ENCODE data around the gene NHSL2.
A peak's percentile ranks its signal among the peaks of the same experiment; 100 is the strongest.

The NHSL2 gene

GRCh38 chrX:72114807-72115206 lies 204.2 kb downstream of the NHSL2 start:
- no peak for DNase-seq

- DNase-seq: no peak
Measured at GRCh38 chrX:72115380-72115779, 204.7 kb downstream of the NHSL2 start.

GRCh38 chrX:72117636-72118210 lies 207.1 kb downstream of the NHSL2 start:
- no peak for DNase-seq

GRCh38 chrX:72120837-72121236 lies 210.2 kb downstream of the NHSL2 start:
- no peak for DNase-seq

- DNase-seq: no peak
Measured at GRCh38 chrX:72121383-72121782, 210.7 kb downstream of the NHSL2 start.

- DNase-seq: no peak
Measured at GRCh38 chrX:72122621-72123337, 212.1 kb downstream of the NHSL2 start.

- no peak for DNase-seq
Measured at GRCh38 chrX:72123471-72124185, 213.0 kb downstream of the NHSL2 start.

- no peak for DNase-seq
Measured at GRCh38 chrX:72124540-72125201, 214.0 kb downstream of the NHSL2 start.

GRCh38 chrX:72125331-72126047 lies 214.8 kb downstream of the NHSL2 start:
- DNase-seq: no peak

GRCh38 chrX:72126048-72126415 lies 215.4 kb downstream of the NHSL2 start:
- DNase-seq: no peak

GRCh38 chrX:72126539-72127140 lies 216.0 kb downstream of the NHSL2 start:
- DNase-seq: peak; percentile 52

GRCh38 chrX:72127332-72127731 lies 216.7 kb downstream of the NHSL2 start:
- no peak for DNase-seq

- DNase-seq: no peak
Measured at GRCh38 chrX:72128183-72128834, 217.7 kb downstream of the NHSL2 start.

GRCh38 chrX:72128881-72129280 lies 218.2 kb downstream of the NHSL2 start:
- no peak for DNase-seq

GRCh38 chrX:72129661-72130060 lies 219.0 kb downstream of the NHSL2 start:
- DNase-seq: no peak

- DNase-seq: no peak
Measured at GRCh38 chrX:72130156-72130761, 219.6 kb downstream of the NHSL2 start.

- DNase-seq: no peak
Measured at GRCh38 chrX:72130762-72131250, 220.2 kb downstream of the NHSL2 start.

GRCh38 chrX:72131317-72132294 lies 221.0 kb downstream of the NHSL2 start, which contains the start of gene RTL5:
Gene RTL5 (minus strand): TSS chrX:72131915.
- DNase-seq: peak; percentile 94

GRCh38 chrX:72132456-72132855 lies 221.8 kb downstream of the NHSL2 start:
- no peak for DNase-seq
